NCI-H526 treated with DMSO at 0.1 percent for 48 hours (cell line): ENCODE data around the gene TYMP.

Experiments
- DNase-seq: peaks from one replicate; lab custom pipeline; 2025; lab: John Stamatoyannopoulos, UW

TYMP gene

GRCh38 chr22:50483556-50483955 lies 46.3 kb downstream of the TYMP start:
- no peak for DNase-seq

GRCh38 chr22:50483106-50483505 lies 46.7 kb downstream of the TYMP start:
- DNase-seq: no peak

GRCh38 chr22:50482107-50483074 lies 47.4 kb downstream of the TYMP start:
- DNase-seq: no peak

- no peak for DNase-seq
Observed at GRCh38 chr22:50481440-50482106, 48.2 kb downstream of the TYMP start, which contains the start of gene ADM2. TSS of gene ADM2 (plus strand) at chr22:50481543. CDS start at chr22:50481848, 305 bp downstream.

GRCh38 chr22:50481045-50481439 lies 48.8 kb downstream of the TYMP start:
- DNase-seq: no peak

GRCh38 chr22:50479721-50480120 lies 50.1 kb downstream of the TYMP start:
- no peak for DNase-seq

GRCh38 chr22:50477923-50478322 lies 51.9 kb downstream of the TYMP start:
- DNase-seq: no peak

GRCh38 chr22:50476868-50477267 lies 52.9 kb downstream of the TYMP start:
- DNase-seq: no peak
